IMR-90 (cell line): Measurements from ENCODE around the gene FKBP14. TPM values are rescaled to one million over a fixed set of nuclear protein-coding genes. Genes with fewer than 3 reads are reported as not detected.

Experiments
- ATAC-seq: fragments of 200-7000 bp; cut with Tn5 transposase; 2 replicates; pipeline ENCODE4 v1.9.1; 2020; ENCODE audit warnings: low read depth, mild to moderate bottlenecking, moderate library complexity
- BruUV-seq: library from RNA; stranded (reverse); fragments of 400-500 nt; replicated peaks from 2 replicates; lab custom pipeline; 2021; lab: Mats Ljungman, UMichigan
- CTCF ChIA-PET: fragments of 300-600 bp; formaldehyde crosslinking; extraction: SDS; loops from one replicate; lab custom pipeline; 2021; ENCODE audit warnings: antibody characterized with exemption; lab: Yijun Ruan, JAX
- POLR2A ChIA-PET: fragments of 300-600 bp; sonication (Branson Sonifier 250); formaldehyde crosslinking; loops from one replicate; lab custom pipeline; 2022; ENCODE audit warnings: antibody characterized with exemption; ENCODE audit not compliant: unreplicated experiment; lab: Charles Lee
- DNase-seq: peaks from one replicate; pipeline ENCODE4 v3.0.0; 2013
- H2AFZ ChIP-seq: replicated peaks from 2 replicates; pipeline ENCODE3; 2013; ENCODE audit warnings: low read length, mild to moderate bottlenecking; ENCODE audit not compliant: poor library complexity
- H2AK5ac ChIP-seq: 2 replicates; pipeline ENCODE4 v1.6.1; 2013; ENCODE audit warnings: low read depth, low read length, inconsistent platforms
- H2AK9ac ChIP-seq: replicated peaks from 2 replicates; pipeline ENCODE3; 2013; ENCODE audit warnings: mild to moderate bottlenecking, low read depth, low read length, moderate library complexity; ENCODE audit not compliant: poor library complexity
- H2BK120ac ChIP-seq: 2 replicates; pipeline ENCODE4 v1.6.1; 2013; ENCODE audit warnings: low read depth, low read length, inconsistent platforms
- H2BK15ac ChIP-seq: 3 replicates; pipeline ENCODE4 v1.6.1; 2013; ENCODE audit warnings: low read depth, low read length, inconsistent platforms
- H2BK20ac ChIP-seq: 2 replicates; pipeline ENCODE4 v1.6.1; 2013; ENCODE audit warnings: low read depth, mild to moderate bottlenecking, inconsistent platforms, low read length, moderate library complexity
- H2BK5ac ChIP-seq: 2 replicates; pipeline ENCODE4 v1.6.1; 2013; ENCODE audit warnings: mild to moderate bottlenecking, low read depth, low read length, inconsistent platforms; ENCODE audit not compliant: poor library complexity, severe bottlenecking
- H3K14ac ChIP-seq: replicated peaks from 2 replicates; pipeline ENCODE4 v1.6.1; 2013; ENCODE audit warnings: low read depth, low read length, inconsistent platforms
- H3K18ac ChIP-seq: 2 replicates; pipeline ENCODE4 v1.6.1; 2013; ENCODE audit warnings: low read depth, low read length, control low read depth
- H3K23ac ChIP-seq: 2 replicates; pipeline ENCODE4 v1.6.1; 2013; ENCODE audit warnings: low read depth, low read length, inconsistent platforms
- H3K27ac ChIP-seq: 2 replicates; pipeline ENCODE4 v1.5.1; 2013; ENCODE audit warnings: mild to moderate bottlenecking, control low read depth, low read length; ENCODE audit not compliant: insufficient read depth
- H3K27me3 ChIP-seq: 2 replicates; pipeline ENCODE4 v1.6.1; 2013; ENCODE audit warnings: low read length; ENCODE audit not compliant: control insufficient read depth, insufficient read depth
- H3K36me3 ChIP-seq: 2 replicates; pipeline ENCODE4 v1.6.1; 2013; ENCODE audit warnings: low read length, mixed read lengths; ENCODE audit not compliant: control insufficient read depth, insufficient read depth
- H3K4ac ChIP-seq: 2 replicates; pipeline ENCODE4 v1.6.1; 2013; ENCODE audit warnings: low read depth, low read length, inconsistent platforms
- H3K4me1 ChIP-seq: 2 replicates; pipeline ENCODE4 v1.6.1; 2013; ENCODE audit warnings: low read length, mixed read lengths; ENCODE audit not compliant: control insufficient read depth, insufficient read depth
- H3K4me2 ChIP-seq: 2 replicates; pipeline ENCODE4 v1.6.1; 2013; ENCODE audit warnings: low read depth, mild to moderate bottlenecking, control low read depth, low read length, moderate library complexity
- H3K4me3 ChIP-seq: 2 replicates; pipeline ENCODE4 v1.5.1; 2013; ENCODE audit warnings: low read depth, mild to moderate bottlenecking, control low read depth, low read length, moderate library complexity; ENCODE audit not compliant: insufficient read depth
- H3K56ac ChIP-seq: 2 replicates; pipeline ENCODE4 v1.6.1; 2013; ENCODE audit warnings: low read length, inconsistent platforms; ENCODE audit not compliant: insufficient read depth; ENCODE audit errors: extremely low read depth
- H3K79me1 ChIP-seq, 2 experiments: 2 replicates each; pipeline ENCODE4 v1.6.1; 2013; ENCODE audit warnings: low read length in 2 of 2, inconsistent platforms in 1 of 2, low read depth in 1 of 2
- H3K9ac ChIP-seq: 2 replicates; pipeline ENCODE4 v1.6.1; 2013; ENCODE audit warnings: low read depth, low read length, control low read depth
- H3K9me1 ChIP-seq: 2 replicates; pipeline ENCODE4 v1.6.1; 2013; ENCODE audit warnings: low read length, inconsistent platforms; ENCODE audit not compliant: insufficient read depth
- H3K9me3 ChIP-seq: 2 replicates; pipeline ENCODE4 v1.6.1; 2013; ENCODE audit warnings: low read length; ENCODE audit not compliant: control insufficient read depth, insufficient read depth
- H4K20me1 ChIP-seq: 2 replicates; pipeline ENCODE4 v1.6.1; 2013; ENCODE audit warnings: low read length, inconsistent platforms; ENCODE audit not compliant: insufficient read depth
- H4K5ac ChIP-seq: 2 replicates; pipeline ENCODE4 v1.6.1; 2013; ENCODE audit warnings: mild to moderate bottlenecking, low read depth, low read length, control low read depth
- H4K8ac ChIP-seq, 2 experiments: 2 replicates each; pipeline ENCODE4 v1.6.1; 2013; ENCODE audit warnings: low read depth in 2 of 2, low read length in 2 of 2, control low read depth in 1 of 2, inconsistent platforms in 1 of 2
- H4K91ac ChIP-seq: 2 replicates; pipeline ENCODE4 v1.6.1; 2013; ENCODE audit warnings: low read depth, low read length, inconsistent platforms; ENCODE audit not compliant: insufficient read depth
- CEBPB ChIP-seq: IDR thresholded peaks from 2 replicates; pipeline ENCODE4 v1.6.1; 2012; ENCODE audit warnings: low read depth, low read length, improper control_type of control experiment
- CHD1 ChIP-seq: IDR thresholded peaks from 2 replicates; pipeline ENCODE4 v1.6.1; 2012; ENCODE audit warnings: low read depth, low read length, improper control_type of control experiment
- FOS ChIP-seq: fragments of 150-350 bp; IDR thresholded peaks from 2 replicates; pipeline ENCODE4 v1.6.1; 2016; ENCODE audit warnings: low read depth, low read length
- MXI1 ChIP-seq: IDR thresholded peaks from 2 replicates; pipeline ENCODE4 v1.6.1; 2012; ENCODE audit warnings: low read depth, mild to moderate bottlenecking, low read length, moderate library complexity, borderline replicate concordance
- NFE2L2 ChIP-seq: fragments of 150-350 bp; IDR thresholded peaks from 2 replicates; pipeline ENCODE4 v1.6.1; 2016; ENCODE audit warnings: low read depth, mild to moderate bottlenecking, low read length
- POLR2A ChIP-seq: IDR thresholded peaks from 2 replicates; pipeline ENCODE4 v1.6.1; 2012; ENCODE audit warnings: mild to moderate bottlenecking, low read depth, low read length
- RAD21 ChIP-seq: IDR thresholded peaks from 2 replicates; pipeline ENCODE4 v1.6.1; 2012; ENCODE audit warnings: low read length, improper control_type of control experiment
- RFX5 ChIP-seq: IDR thresholded peaks from 2 replicates; pipeline ENCODE4 v1.8.0; 2012; ENCODE audit warnings: low read depth, mild to moderate bottlenecking, low read length, moderate library complexity
- SMC3 ChIP-seq: fragments of 150-350 bp; IDR thresholded peaks from 2 replicates; pipeline ENCODE4 v1.6.1; 2016; ENCODE audit warnings: low read depth, mild to moderate bottlenecking, antibody characterized with exemption, low read length, moderate library complexity
- USF2 ChIP-seq: fragments of 150-350 bp; IDR thresholded peaks from 2 replicates; pipeline ENCODE4 v1.6.1; 2017; ENCODE audit warnings: mild to moderate bottlenecking, antibody characterized with exemption, low read length, low read depth
- WGBS, 2 experiments: methylation state at CpG; one replicate each; pipeline versions ENCODE4 v1.1.5 to v1.1.7; 2013; ENCODE audit warnings: missing lambda C conversion rate in 2 of 2; ENCODE audit not compliant: insufficient read length in 1 of 2; ENCODE audit errors: extremely low coverage in 2 of 2; 5-methylcytosine and 5-hydroxymethylcytosine counted together
- dilution Hi-C: fragments of 300-500 bp; cut with HindIII; formaldehyde crosslinking; loops from one replicate; pipeline ENCODE4 v1.14.3; 2018; ENCODE audit warnings: low sequenced_read_pairs; ENCODE audit not compliant: unreplicated experiment
- in situ Hi-C: fragments of 300-500 bp; cut with MboI; formaldehyde crosslinking; loops from 3 replicates; pipeline ENCODE4 v1.14.3; 2019; ENCODE audit warnings: low sequenced_read_pairs, inconsistent platforms, mixed read lengths
- intact Hi-C: fragments of 100-400 bp; cut with micrococcal nuclease; formaldehyde crosslinking; loops from 2 replicates; pipeline ENCODE4 v1.10.0; 2022
- polyA plus RNA-seq, 3 experiments: library from polyadenylated mRNA; depleted of rRNA; stranded (reverse); fragments of >200 nt; gene quantifications; 2 replicates each; pipeline ENCODE4 v1.2.3, GENCODE V29; 2012; ENCODE audit warnings: low replicate concordance in 1 of 3
- total RNA-seq: library from RNA; depleted of rRNA; stranded (reverse); fragments of >200 nt; gene quantifications from 2 replicates; pipeline ENCODE4 v1.2.3, GENCODE V29; 2012

The FKBP14 gene
- total and polyA plus RNA-seq, 2 of the 4 experiments (the other 2 are of a cell fraction), result 26.3 to 27.1 TPM

GRCh38 chr7:30019960-30020359, 6.5 kb downstream of the FKBP14 start:
- H3K4me2 ChIP-seq, result peak overlapping the region; percentile 50; the same call in 1 of the 2 replicates

More at GRCh38 chr7:30019960-30020359, 6.5 kb downstream of the FKBP14 start:
- Histone ChIP-seq H3K9me3 (no peaks in the 10 kb centered on the region), H2BK15ac (no peak overlapping the region), H2AK5ac (no peak overlapping the region), H2BK5ac (peak overlapping the region; percentile 54), H3K27me3 (no peaks in the 10 kb centered on the region), H4K5ac (no peak overlapping the region), H3K14ac (no peak overlapping the region), H4K91ac (no peak overlapping the region), H3K4me1 (no peaks in the 10 kb centered on the region; the same call in 1 of the 2 replicates), H3K4ac (no peak overlapping the region), H2BK120ac (no peak overlapping the region), H3K18ac (peak overlapping the region; percentile 44; the same call in 1 of the 2 replicates), H4K8ac (no peak overlapping the region), H3K9ac (no peak overlapping the region), H3K9me1 (peaks cover 4% of the 10 kb centered on the region), H3K36me3 (peaks cover 7% of the 10 kb centered on the region), H4K20me1 (peaks cover 4% of the 10 kb centered on the region; the same call in 1 of the 2 replicates), H3K79me1 (peaks cover 11 to 26% of the 10 kb centered on the region in 2 experiments), H2AFZ (no peak overlapping the region), H3K56ac (no peak overlapping the region), H3K4me3 (no peak overlapping the region), H3K23ac (no peak overlapping the region), H2BK20ac (no peak overlapping the region), H2AK9ac (no peak overlapping the region), H3K27ac (no peak overlapping the region)
- ChIA-PET CTCF (no interaction called here), POLR2A (no interaction called here)
- ATAC-seq (peak; percentile 49; the same call in 1 of the 2 replicates), DNase-seq (peak; percentile 7)
- dilution Hi-C loops, result no loop called here
- BruUV-seq, result no TSS peak
- no CpG with 5 or more reads among the region's 1 CpG for WGBS, 2 experiments
- intact Hi-C loops, result no loop called here
- in situ Hi-C loops, result no loop called here
- TF ChIP-seq CHD1, result no peak
- TF ChIP-seq SMC3, result no peak
- TF ChIP-seq RAD21, result no peak
- TF ChIP-seq NFE2L2, result no peak
- no peak for TF ChIP-seq CEBPB
- no peak for TF ChIP-seq RFX5
- TF ChIP-seq MXI1, result no peak
- TF ChIP-seq FOS, result no peak
- TF ChIP-seq POLR2A, result no peak
- TF ChIP-seq USF2, result no peak
